ENCODE results near the gene CDH13. TPM values are rescaled to one million over a fixed set of nuclear protein-coding genes. Genes with fewer than 3 reads are reported as not detected.

The CDH13 gene
- total RNA-seq, 4 donors from 2014 or later: 3.4 to 14.8 (median 6.5) TPM

DNA sequence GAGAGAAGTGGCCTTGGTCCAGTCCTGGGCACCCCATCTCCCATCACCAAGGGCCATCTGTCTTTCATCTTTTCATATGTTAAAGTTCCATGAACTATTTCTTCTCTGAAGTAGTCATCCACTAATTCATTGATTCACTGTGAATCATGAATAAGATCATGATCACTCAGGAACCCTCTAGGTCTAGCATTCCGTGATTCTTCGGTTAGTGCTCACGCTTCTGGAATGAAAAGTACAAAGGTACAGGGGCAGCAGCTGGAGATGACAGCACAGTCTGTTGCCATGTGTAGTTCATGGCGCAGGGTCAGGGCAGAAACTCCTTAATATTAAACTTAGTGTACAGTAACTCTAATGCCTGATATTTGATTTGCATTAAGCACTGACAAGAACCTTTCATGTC, 127.1 kb downstream of the CDH13 start:
- Histone ChIP-seq H3K4me1 (no peaks in the 10 kb centered on the region), H3K27ac (no peak overlapping the region), H3K9me3 (no peaks in the 10 kb centered on the region), H3K36me3 (no peaks in the 10 kb centered on the region), H3K27me3 (no peaks in the 10 kb centered on the region), H3K4me3 (replicated peaks in 1 of 3) (no peak overlapping the region)
- DNase-seq: no peak
- no peak for TF ChIP-seq POLR2A (IDR thresholded peaks at IDR 0.05)
- TF ChIP-seq, protein P1, sequence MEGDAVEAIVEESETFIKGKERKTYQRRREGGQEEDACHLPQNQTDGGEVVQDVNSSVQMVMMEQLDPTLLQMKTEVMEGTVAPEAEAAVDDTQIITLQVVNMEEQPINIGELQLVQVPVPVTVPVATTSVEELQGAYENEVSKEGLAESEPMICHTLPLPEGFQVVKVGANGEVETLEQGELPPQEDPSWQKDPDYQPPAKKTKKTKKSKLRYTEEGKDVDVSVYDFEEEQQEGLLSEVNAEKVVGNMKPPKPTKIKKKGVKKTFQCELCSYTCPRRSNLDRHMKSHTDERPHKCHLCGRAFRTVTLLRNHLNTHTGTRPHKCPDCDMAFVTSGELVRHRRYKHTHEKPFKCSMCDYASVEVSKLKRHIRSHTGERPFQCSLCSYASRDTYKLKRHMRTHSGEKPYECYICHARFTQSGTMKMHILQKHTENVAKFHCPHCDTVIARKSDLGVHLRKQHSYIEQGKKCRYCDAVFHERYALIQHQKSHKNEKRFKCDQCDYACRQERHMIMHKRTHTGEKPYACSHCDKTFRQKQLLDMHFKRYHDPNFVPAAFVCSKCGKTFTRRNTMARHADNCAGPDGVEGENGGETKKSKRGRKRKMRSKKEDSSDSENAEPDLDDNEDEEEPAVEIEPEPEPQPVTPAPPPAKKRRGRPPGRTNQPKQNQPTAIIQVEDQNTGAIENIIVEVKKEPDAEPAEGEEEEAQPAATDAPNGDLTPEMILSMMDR (IDR thresholded peaks at IDR 0.05): no peak
- WGBS, 2 donors: 94 to 95% methylated on average over 4 of the region's 4 CpGs
- intact Hi-C loops (cut with DNase I): no loop called here

DNA sequence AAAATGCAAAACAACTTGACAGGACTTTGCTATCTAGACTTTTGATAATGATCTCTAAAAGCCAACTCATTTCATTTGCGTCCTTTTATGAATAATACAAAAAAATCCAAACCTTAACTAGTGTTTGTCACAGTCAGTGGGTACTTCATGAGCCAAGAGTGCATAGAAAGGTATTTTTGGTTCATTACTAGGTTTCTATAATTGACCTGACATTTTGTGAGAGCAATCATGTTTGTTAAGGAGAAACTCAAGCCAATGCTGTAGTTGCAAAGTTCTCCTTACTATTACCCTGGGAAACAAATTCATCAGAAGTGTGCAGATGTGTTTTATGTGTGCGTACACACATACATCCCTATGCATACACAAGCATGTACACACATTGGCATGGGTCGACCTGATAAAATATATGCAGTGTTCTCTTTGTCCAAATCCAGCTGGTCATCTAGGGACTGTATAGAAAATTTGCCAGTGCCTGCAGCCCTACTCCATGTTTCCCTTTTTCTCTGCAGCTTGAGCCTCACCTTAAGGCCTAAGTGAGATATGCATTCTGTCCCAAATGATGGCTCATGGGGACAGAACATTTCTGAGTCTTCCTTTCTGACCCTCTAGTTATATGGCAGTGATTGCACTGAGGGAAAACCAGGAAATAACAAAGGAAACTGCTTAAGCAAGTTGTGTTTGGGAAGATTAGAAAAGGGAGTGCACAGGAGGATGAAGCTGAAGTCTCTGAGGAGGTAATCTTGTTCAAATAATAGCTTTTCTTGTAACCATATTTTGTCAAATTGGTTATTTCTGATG, 128.1 kb downstream of the CDH13 start:
- H3K27ac ChIP-seq: no peak overlapping the region

DNA sequence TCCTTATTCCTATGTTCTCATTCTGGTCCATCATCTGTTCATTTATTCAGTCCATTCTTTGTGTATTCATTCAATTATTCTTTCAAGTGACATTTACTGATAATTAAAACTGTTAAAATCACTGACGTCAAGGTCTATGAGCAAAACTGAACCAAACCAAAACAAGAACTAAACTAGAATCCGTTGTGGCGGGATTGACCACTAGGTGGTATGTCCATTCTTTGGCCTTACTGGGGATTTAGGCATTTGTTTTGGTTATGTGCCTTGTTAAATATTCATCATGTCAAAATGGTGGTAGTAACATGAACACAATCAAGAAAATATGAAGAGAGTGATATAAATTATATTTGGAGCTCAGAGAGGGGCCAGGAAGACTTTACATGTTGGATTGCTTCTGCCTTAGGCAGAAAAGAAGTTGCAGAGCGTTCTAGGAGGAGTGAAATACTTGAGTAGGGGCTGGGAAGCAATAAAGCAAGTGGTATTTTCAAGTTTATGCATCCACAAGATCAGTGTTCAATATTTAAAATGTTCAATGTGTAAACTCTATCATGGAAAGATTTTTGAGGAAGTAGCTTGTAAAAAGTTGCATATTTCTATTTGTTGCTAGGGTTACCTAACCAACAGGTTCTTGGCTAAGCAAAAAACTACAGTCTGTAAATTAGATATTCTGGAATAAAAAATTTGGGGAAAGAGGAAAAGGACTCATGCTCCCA, 129.0 kb downstream of the CDH13 start:
- intact Hi-C loops (cut with DNase I): no loop called here
- WGBS, 2 donors: 81 to 84% methylated on average over 4 of the region's 4 CpGs
- Histone ChIP-seq H3K27ac (no peak overlapping the region), H3K27me3 (no peaks in the 10 kb centered on the region), H3K36me3 (no peaks in the 10 kb centered on the region), H3K4me1 (no peaks in the 10 kb centered on the region), H3K4me3 (replicated peaks in 1 of 3) (no peak overlapping the region), H3K9me3 (no peaks in the 10 kb centered on the region)
- TF ChIP-seq, protein P1 (IDR thresholded peaks at IDR 0.05): peak in 1 of 6 experiments; percentile 14
- TF ChIP-seq POLR2A (IDR thresholded peaks at IDR 0.05): no peak
- no peak for DNase-seq

More for the DNA sequence above, 128.1 kb downstream of the CDH13 start:
- no peak for DNase-seq
- Histone ChIP-seq H3K27me3 (no peaks in the 10 kb centered on the region), H3K9me3 (no peaks in the 10 kb centered on the region), H3K4me1 (no peaks in the 10 kb centered on the region), H3K36me3 (no peaks in the 10 kb centered on the region), H3K4me3 (replicated peaks in 1 of 3) (no peak overlapping the region)
- TF ChIP-seq, protein P1 (IDR thresholded peaks at IDR 0.05): no peak
- no peak for TF ChIP-seq POLR2A (IDR thresholded peaks at IDR 0.05)
- intact Hi-C loops (cut with DNase I): no loop called here
- 89 to 90% methylated on average over 3 of the region's 3 CpGs for WGBS, 2 donors

DNA sequence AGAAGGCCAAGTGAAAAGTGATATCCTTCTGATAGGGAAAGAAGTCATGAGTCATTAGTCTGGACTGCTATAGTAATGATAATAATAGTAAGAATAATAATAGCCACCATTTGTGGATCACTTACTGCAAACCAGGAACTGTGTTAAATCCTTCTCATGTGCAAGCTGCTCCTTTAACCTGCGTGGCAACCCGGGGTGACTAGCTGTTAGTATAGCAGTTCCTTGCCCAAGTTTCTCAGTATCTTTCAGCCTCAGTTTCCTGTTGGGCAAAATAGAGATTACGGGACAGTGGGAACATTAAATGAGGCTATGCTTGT, 129.5 kb downstream of the CDH13 start:
- Histone ChIP-seq H3K9me3 (no peaks in the 10 kb centered on the region), H3K36me3 (no peaks in the 10 kb centered on the region), H3K4me3 (replicated peaks in 1 of 3) (no peak overlapping the region), H3K4me1 (peaks cover 3% of the 10 kb centered on the region in 2 donors), H3K27me3 (no peaks in the 10 kb centered on the region), H3K27ac (no peak overlapping the region)
- no peak for TF ChIP-seq POLR2A (IDR thresholded peaks at IDR 0.05)
- TF ChIP-seq, protein P1 (IDR thresholded peaks at IDR 0.05): no peak
- intact Hi-C loops (cut with DNase I): no loop called here
- WGBS, 2 donors: 74 to 80% methylated on average over 3 of the region's 3 CpGs
- no peak for DNase-seq

DNA sequence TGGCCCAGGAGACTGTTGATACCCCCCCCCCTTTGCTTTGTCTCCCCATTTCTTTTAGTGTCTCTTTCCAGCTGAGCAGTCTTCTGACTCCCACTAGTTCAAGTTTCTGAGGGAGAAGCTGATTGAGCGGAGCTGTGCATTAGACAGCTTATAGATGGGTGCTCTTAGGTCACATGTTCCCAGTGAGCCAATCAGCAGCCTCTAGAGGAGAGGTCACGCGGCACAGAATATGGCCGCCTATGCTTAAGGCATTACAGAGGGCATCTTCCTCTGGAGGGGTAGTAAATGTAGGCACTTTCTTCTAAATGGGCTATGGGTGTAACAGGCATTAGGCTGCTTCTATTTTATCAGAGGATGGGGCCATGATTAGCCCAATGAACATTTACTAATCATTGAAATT, 131.6 kb downstream of the CDH13 start:
- 96% methylated on average over 4 of the region's 4 CpGs for WGBS, 2 donors

More for the DNA sequence above, 131.6 kb downstream of the CDH13 start:
- H3K9me3 ChIP-seq: no peaks in the 10 kb centered on the region
- no peaks in the 10 kb centered on the region for H3K36me3 ChIP-seq
- TF ChIP-seq POLR2A (IDR thresholded peaks at IDR 0.05): no peak
- TF ChIP-seq, protein P1 (IDR thresholded peaks at IDR 0.05): no peak
- intact Hi-C loops (cut with DNase I): no loop called here
- H3K4me3 ChIP-seq (replicated peaks in 1 of 3): no peak overlapping the region
- H3K4me1 ChIP-seq: peaks cover 6 to 9% of the 10 kb centered on the region in 2 donors
- DNase-seq: no peak
- no peak overlapping the region for H3K27ac ChIP-seq
- H3K27me3 ChIP-seq: no peaks in the 10 kb centered on the region

Measured in thyroid gland (tissue), 4 donors.